Activated CD4-positive, alpha-beta T cell treated with anti-CD3 and anti-CD28 coated beads, Interleukin-2, amount 10 ng/mL, durations not matched to agents 7 days and 5 days (primary cell): ENCODE measurements around the gene LRIG1. TPM values are rescaled to one million over a fixed set of nuclear protein-coding genes. Genes with fewer than 3 reads are reported as not detected.

Source experiments
- CTCF ChIA-PET: fragments of 350-600 bp; sonication (Branson Sonifier 250); formaldehyde crosslinking; loops from one replicate; lab custom pipeline; 2021; ENCODE audit warnings: antibody characterized with exemption; lab: Charles Lee
- POLR2A ChIA-PET: fragments of 350-600 bp; sonication (Branson Sonifier 250); formaldehyde crosslinking; loops from one replicate; lab custom pipeline; 2021; ENCODE audit warnings: antibody characterized with exemption; lab: Charles Lee
- DNase-seq: peaks from one replicate; pipeline ENCODE4 v3.0.0-alpha.2; 2020
- H3K27ac Mint-ChIP-seq: one replicate; pipeline ENCODE4 v1.8.0; 2021; ENCODE audit warnings: mild to moderate bottlenecking, moderate library complexity, mixed read lengths
- H3K27me3 Mint-ChIP-seq: one replicate; pipeline ENCODE4 v1.8.0; 2021; ENCODE audit warnings: mixed read lengths
- H3K36me3 Mint-ChIP-seq: one replicate; pipeline ENCODE4 v1.8.0; 2021; ENCODE audit warnings: low read depth, mixed read lengths
- H3K4me1 Mint-ChIP-seq: one replicate; pipeline ENCODE4 v1.8.0; 2021; ENCODE audit warnings: mixed read lengths
- H3K4me3 Mint-ChIP-seq: one replicate; pipeline ENCODE4 v1.8.0; 2021; ENCODE audit warnings: mild to moderate bottlenecking, moderate library complexity, mixed read lengths
- H3K9me3 Mint-ChIP-seq: one replicate; pipeline ENCODE4 v1.8.0; 2021; ENCODE audit warnings: mixed read lengths
- total RNA-seq, 2 experiments: library from RNA; stranded (reverse); gene quantifications; one replicate each; pipeline ENCODE4 v1.2.3, GENCODE V29; 2021

The LRIG1 gene
- total RNA-seq, 2 experiments from 2014 or later = 26.1 to 26.4 TPM

GRCh38 chr3:66353039-66353438 is 147.8 kb downstream of the LRIG1 start:
- Mint-ChIP-seq H3K36me3 (peaks cover 1% of the 10 kb centered on the region), H3K27me3 (no peaks in the 10 kb centered on the region), H3K27ac (no peak overlapping the region), H3K4me1 (peaks cover 17% of the 10 kb centered on the region), H3K9me3 (peaks cover 1% of the 10 kb centered on the region), H3K4me3 (no peak overlapping the region)
- DNase-seq = no peak
- CTCF ChIA-PET = no interaction called here
- POLR2A ChIA-PET = no interaction called here

- Mint-ChIP-seq H3K27me3 (no peaks in the 10 kb centered on the region), H3K4me1 (peaks cover 11% of the 10 kb centered on the region), H3K4me3 (no peak overlapping the region), H3K9me3 (peaks cover 6% of the 10 kb centered on the region), H3K36me3 (peaks cover 14% of the 10 kb centered on the region), H3K27ac (no peak overlapping the region)
- ChIA-PET POLR2A (no interaction called here), CTCF (no interaction called here)
- no peak for DNase-seq
Measured at GRCh38 chr3:66350601-66351000, 150.2 kb downstream of the LRIG1 start.

GRCh38 chr3:66348704-66349103 is 152.1 kb downstream of the LRIG1 start:
- H3K27me3 Mint-ChIP-seq = no peaks in the 10 kb centered on the region
- POLR2A ChIA-PET = no interaction called here
- H3K36me3 Mint-ChIP-seq = peaks cover 14% of the 10 kb centered on the region
- H3K27ac Mint-ChIP-seq = no peak overlapping the region
- H3K4me3 Mint-ChIP-seq = no peak overlapping the region
- DNase-seq = no peak
- CTCF ChIA-PET = no interaction called here
- peaks cover 6% of the 10 kb centered on the region for H3K9me3 Mint-ChIP-seq
- no peaks in the 10 kb centered on the region for H3K4me1 Mint-ChIP-seq

GRCh38 chr3:66344848-66345578 is 155.8 kb downstream of the LRIG1 start:
- DNase-seq = no peak
- no peaks in the 10 kb centered on the region for H3K4me1 Mint-ChIP-seq
- ChIA-PET CTCF (interaction anchor here (0.6 kb wide), 1 partner anchor 58 kb away, joined by 3 read pairs; no protein-coding TSS in a partner anchor), POLR2A (no interaction called here)
- H3K4me3 Mint-ChIP-seq = no peak overlapping the region
- H3K27me3 Mint-ChIP-seq = no peaks in the 10 kb centered on the region
- H3K27ac Mint-ChIP-seq = no peak overlapping the region
- H3K36me3 Mint-ChIP-seq = peaks cover 14% of the 10 kb centered on the region
- H3K9me3 Mint-ChIP-seq = peaks cover 6% of the 10 kb centered on the region

GRCh38 chr3:66344391-66344811 is 156.4 kb downstream of the LRIG1 start:
- Mint-ChIP-seq H3K36me3 (peaks cover 14% of the 10 kb centered on the region), H3K4me3 (no peak overlapping the region), H3K27me3 (no peaks in the 10 kb centered on the region), H3K9me3 (peaks cover 6% of the 10 kb centered on the region), H3K4me1 (no peaks in the 10 kb centered on the region), H3K27ac (no peak overlapping the region)
- ChIA-PET POLR2A (no interaction called here), CTCF (no interaction called here)
- DNase-seq = no peak

GRCh38 chr3:66342717-66343356 is 158.0 kb downstream of the LRIG1 start:
- H3K36me3 Mint-ChIP-seq = peaks cover 11% of the 10 kb centered on the region
- ChIA-PET CTCF (no interaction called here), POLR2A (no interaction called here)
- peaks cover 3% of the 10 kb centered on the region for H3K9me3 Mint-ChIP-seq
- no peak overlapping the region for H3K4me3 Mint-ChIP-seq
- no peak overlapping the region for H3K27ac Mint-ChIP-seq
- H3K27me3 Mint-ChIP-seq = no peaks in the 10 kb centered on the region
- no peaks in the 10 kb centered on the region for H3K4me1 Mint-ChIP-seq
- no peak for DNase-seq

GRCh38 chr3:66338927-66339326 is 161.9 kb downstream of the LRIG1 start:
- no peaks in the 10 kb centered on the region for H3K9me3 Mint-ChIP-seq
- no peak for DNase-seq
- no peaks in the 10 kb centered on the region for H3K27me3 Mint-ChIP-seq
- no peak overlapping the region for H3K4me3 Mint-ChIP-seq
- H3K27ac Mint-ChIP-seq = no peak overlapping the region
- ChIA-PET POLR2A (no interaction called here), CTCF (no interaction called here)
- no peaks in the 10 kb centered on the region for H3K4me1 Mint-ChIP-seq
- H3K36me3 Mint-ChIP-seq = no peaks in the 10 kb centered on the region

- Mint-ChIP-seq H3K9me3 (no peaks in the 10 kb centered on the region), H3K4me3 (no peak overlapping the region), H3K27ac (no peak overlapping the region), H3K27me3 (no peaks in the 10 kb centered on the region), H3K4me1 (no peaks in the 10 kb centered on the region), H3K36me3 (no peaks in the 10 kb centered on the region)
- ChIA-PET CTCF (no interaction called here), POLR2A (no interaction called here)
- no peak for DNase-seq
Measured at GRCh38 chr3:66336333-66336766, 164.5 kb downstream of the LRIG1 start.

- H3K9me3 Mint-ChIP-seq = no peaks in the 10 kb centered on the region
- DNase-seq = no peak
- H3K36me3 Mint-ChIP-seq = no peaks in the 10 kb centered on the region
- H3K27me3 Mint-ChIP-seq = no peaks in the 10 kb centered on the region
- ChIA-PET CTCF (interaction anchor here (1.7 kb wide), 1 partner anchor 73 kb away, joined by 3 read pairs; no protein-coding TSS in a partner anchor), POLR2A (no interaction called here)
- no peak overlapping the region for H3K4me3 Mint-ChIP-seq
- no peak overlapping the region for H3K27ac Mint-ChIP-seq
- H3K4me1 Mint-ChIP-seq = no peaks in the 10 kb centered on the region
Measured at GRCh38 chr3:66335671-66336070, 165.2 kb downstream of the LRIG1 start.
